GM12892 (cell line): ENCODE results near the gene SOX14.

ENCODE experiments used
- POLR2A ChIP-seq: IDR thresholded peaks from 2 replicates; pipeline ENCODE4 v1.6.1; 2011; ENCODE audit warnings: low read depth, low read length, control low read depth
- POLR2AphosphoS5 ChIP-seq: IDR thresholded peaks from 2 replicates; pipeline ENCODE4 v1.6.1; 2011; ENCODE audit warnings: low read depth, low read length, control low read depth

DNA sequence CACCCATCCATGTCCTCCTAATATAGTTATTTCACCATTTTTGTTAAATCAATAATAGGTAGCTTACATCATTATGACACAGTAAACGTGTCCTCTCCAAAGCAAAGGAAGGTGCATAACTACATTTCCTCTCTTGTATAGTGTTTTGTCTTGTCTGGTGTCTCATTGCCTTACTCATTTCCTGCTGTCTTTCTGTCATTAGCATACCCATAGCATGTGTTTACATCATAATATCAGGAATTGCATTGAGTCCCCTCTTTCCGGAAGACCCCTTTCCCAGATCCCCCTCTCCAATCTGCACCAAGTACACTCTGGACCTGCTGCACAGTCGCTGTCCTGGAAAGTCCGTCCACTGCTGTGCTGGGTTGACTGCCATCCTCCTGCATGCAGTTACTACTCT is 47.9 kb downstream of the SOX14 start:
- TF ChIP-seq POLR2A: no peak
- TF ChIP-seq POLR2AphosphoS5: no peak
